ENCODE data around the gene E2F7.

DNA sequence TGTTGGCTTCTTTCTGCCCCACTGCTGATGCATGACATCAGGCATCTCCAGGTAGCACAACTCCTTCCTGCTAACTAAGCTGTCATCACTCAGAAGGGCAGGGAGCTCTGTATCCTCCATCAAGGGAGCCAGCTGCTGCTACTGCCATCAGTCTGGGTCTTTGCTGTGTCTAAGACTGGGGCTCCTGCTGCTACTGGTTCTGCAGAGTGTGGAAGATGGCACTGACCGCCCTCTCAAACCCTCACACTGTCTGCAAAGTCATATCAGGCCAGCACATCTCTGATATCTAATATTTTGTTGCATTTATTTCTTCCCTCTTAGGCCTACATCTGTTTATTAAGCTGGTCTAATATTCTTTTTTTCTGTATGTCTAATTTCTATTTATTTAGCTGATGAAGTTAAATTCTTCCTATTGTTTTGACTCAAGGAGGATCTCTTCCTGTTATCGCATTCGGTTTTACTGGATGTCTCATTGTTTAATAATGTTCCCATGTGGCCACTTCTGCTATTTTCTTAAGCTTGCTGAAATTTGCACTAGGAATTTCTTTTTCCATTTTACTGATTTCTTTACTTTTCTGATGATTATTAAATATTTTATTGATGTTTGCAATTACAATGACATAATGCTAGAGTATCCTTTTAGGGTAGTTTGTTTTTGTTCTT is 7.6 kb upstream of the E2F7 start:
- TF ChIP-seq REXO4 (CRISPR knock-in tag; IDR thresholded peaks at IDR 0.05; ENCODE audit: borderline replicate concordance) = no peak
- no peak for TF ChIP-seq EZH2 (conservative IDR thresholded peaks at IDR 0.05; ENCODE audit: low read depth, low read length)
- no peak for TF ChIP-seq ZNF558 (CRISPR knock-in tag; IDR thresholded peaks at IDR 0.05; ENCODE audit: borderline replicate concordance)
- TF ChIP-seq NFIC (IDR thresholded peaks at IDR 0.05; ENCODE audit: low read length) = no peak
- TF ChIP-seq RNF219 (CRISPR knock-in tag; IDR thresholded peaks at IDR 0.05) = no peak
- TF ChIP-seq SMC3 (IDR thresholded peaks at IDR 0.05; ENCODE audit: low read length) = no peak
- TF ChIP-seq STAT5B (CRISPR knock-in tag; IDR thresholded peaks at IDR 0.05) = no peak
- TF ChIP-seq, protein P1, sequence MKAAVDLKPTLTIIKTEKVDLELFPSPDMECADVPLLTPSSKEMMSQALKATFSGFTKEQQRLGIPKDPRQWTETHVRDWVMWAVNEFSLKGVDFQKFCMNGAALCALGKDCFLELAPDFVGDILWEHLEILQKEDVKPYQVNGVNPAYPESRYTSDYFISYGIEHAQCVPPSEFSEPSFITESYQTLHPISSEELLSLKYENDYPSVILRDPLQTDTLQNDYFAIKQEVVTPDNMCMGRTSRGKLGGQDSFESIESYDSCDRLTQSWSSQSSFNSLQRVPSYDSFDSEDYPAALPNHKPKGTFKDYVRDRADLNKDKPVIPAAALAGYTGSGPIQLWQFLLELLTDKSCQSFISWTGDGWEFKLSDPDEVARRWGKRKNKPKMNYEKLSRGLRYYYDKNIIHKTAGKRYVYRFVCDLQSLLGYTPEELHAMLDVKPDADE (CRISPR knock-in tag; IDR thresholded peaks at IDR 0.05) = no peak
- TF ChIP-seq MBNL3 (CRISPR knock-in tag; conservative IDR thresholded peaks at IDR 0.05) = no peak
- TF ChIP-seq, protein P2, sequence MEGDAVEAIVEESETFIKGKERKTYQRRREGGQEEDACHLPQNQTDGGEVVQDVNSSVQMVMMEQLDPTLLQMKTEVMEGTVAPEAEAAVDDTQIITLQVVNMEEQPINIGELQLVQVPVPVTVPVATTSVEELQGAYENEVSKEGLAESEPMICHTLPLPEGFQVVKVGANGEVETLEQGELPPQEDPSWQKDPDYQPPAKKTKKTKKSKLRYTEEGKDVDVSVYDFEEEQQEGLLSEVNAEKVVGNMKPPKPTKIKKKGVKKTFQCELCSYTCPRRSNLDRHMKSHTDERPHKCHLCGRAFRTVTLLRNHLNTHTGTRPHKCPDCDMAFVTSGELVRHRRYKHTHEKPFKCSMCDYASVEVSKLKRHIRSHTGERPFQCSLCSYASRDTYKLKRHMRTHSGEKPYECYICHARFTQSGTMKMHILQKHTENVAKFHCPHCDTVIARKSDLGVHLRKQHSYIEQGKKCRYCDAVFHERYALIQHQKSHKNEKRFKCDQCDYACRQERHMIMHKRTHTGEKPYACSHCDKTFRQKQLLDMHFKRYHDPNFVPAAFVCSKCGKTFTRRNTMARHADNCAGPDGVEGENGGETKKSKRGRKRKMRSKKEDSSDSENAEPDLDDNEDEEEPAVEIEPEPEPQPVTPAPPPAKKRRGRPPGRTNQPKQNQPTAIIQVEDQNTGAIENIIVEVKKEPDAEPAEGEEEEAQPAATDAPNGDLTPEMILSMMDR (CRISPR knock-in tag; IDR thresholded peaks at IDR 0.05) = no peak
